ENCODE results near the gene PLAGL2. TPM values are rescaled to one million over a fixed set of nuclear protein-coding genes. Genes with fewer than 3 reads are reported as not detected.

Gene PLAGL2
- total and polyA plus RNA-seq, 10 donors, result 2.2 to 16.6 (median 12.1) TPM

GRCh38 chr20:32189691-32190615 lies 17.6 kb downstream of the PLAGL2 start:
- WGBS, 5 donors, result 7 to 23% (median 10%) methylated on average over 25 to 88 of the region's 88 CpGs
- peaks cover 7 to 61% (median 43%) of the 10 kb centered on the region in 6 donors for H3K4me1 ChIP-seq

GRCh38 chr20:32189123-32189410 lies 18.5 kb downstream of the PLAGL2 start:
- intact Hi-C loops (cut with DNase I; ENCODE audit: low total_unique reads), result no loop called here
- no peaks in the 10 kb centered on the region for H3K9me3 ChIP-seq
- peaks cover 7 to 59% (median 41%) of the 10 kb centered on the region in 6 donors for H3K4me1 ChIP-seq
- no peak for TF ChIP-seq POLR2A (IDR thresholded peaks at IDR 0.05)
- TF ChIP-seq POLR2AphosphoS5 (IDR thresholded peaks at IDR 0.05), result no peak
- TF ChIP-seq, protein P1, sequence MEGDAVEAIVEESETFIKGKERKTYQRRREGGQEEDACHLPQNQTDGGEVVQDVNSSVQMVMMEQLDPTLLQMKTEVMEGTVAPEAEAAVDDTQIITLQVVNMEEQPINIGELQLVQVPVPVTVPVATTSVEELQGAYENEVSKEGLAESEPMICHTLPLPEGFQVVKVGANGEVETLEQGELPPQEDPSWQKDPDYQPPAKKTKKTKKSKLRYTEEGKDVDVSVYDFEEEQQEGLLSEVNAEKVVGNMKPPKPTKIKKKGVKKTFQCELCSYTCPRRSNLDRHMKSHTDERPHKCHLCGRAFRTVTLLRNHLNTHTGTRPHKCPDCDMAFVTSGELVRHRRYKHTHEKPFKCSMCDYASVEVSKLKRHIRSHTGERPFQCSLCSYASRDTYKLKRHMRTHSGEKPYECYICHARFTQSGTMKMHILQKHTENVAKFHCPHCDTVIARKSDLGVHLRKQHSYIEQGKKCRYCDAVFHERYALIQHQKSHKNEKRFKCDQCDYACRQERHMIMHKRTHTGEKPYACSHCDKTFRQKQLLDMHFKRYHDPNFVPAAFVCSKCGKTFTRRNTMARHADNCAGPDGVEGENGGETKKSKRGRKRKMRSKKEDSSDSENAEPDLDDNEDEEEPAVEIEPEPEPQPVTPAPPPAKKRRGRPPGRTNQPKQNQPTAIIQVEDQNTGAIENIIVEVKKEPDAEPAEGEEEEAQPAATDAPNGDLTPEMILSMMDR (IDR thresholded peaks at IDR 0.05 in 8 of 11, conservative IDR thresholded peaks at IDR 0.05 in 3 of 11), result no peak
- H3K36me3 ChIP-seq, result peaks cover 0 to 25% (median 1%) of the 10 kb centered on the region in 6 donors
- H3K27me3 ChIP-seq (replicated peaks in 1 of 7), result peaks cover 0 to 7% (median 0%) of the 10 kb centered on the region in 7 donors
- WGBS, 5 donors, result 93 to 98% (median 95%) methylated on average over 7 to 9 of the region's 9 CpGs
- no peak for DNase-seq
- H3K4me3 ChIP-seq, result peak overlapping the region in 4 of 8 donors; percentile 45 to 78 (median 58)
- H3K27ac ChIP-seq, result no peak overlapping the region

More at GRCh38 chr20:32189691-32190615, 17.6 kb downstream of the PLAGL2 start:
- H3K27me3 ChIP-seq (replicated peaks in 1 of 7), result peaks cover 0 to 7% (median 0%) of the 10 kb centered on the region in 7 donors
- no peaks in the 10 kb centered on the region for H3K9me3 ChIP-seq
- TF ChIP-seq POLR2AphosphoS5 (IDR thresholded peaks at IDR 0.05), result peak; percentile 19 to 70 (median 49)
- TF ChIP-seq, protein P1 (IDR thresholded peaks at IDR 0.05 in 8 of 11, conservative IDR thresholded peaks at IDR 0.05 in 3 of 11), result no peak
- DNase-seq, result peak; percentile 81
- H3K36me3 ChIP-seq, result peaks cover 0 to 34% (median 6%) of the 10 kb centered on the region in 6 donors
- H3K4me3 ChIP-seq, result peak overlapping the region; percentile 29 to 78 (median 48)
- intact Hi-C loops (cut with DNase I; ENCODE audit: low total_unique reads), result no loop called here
- peak overlapping the region; percentile 42 to 77 (median 66) for H3K27ac ChIP-seq

GRCh38 chr20:32188376-32189122 lies 19.0 kb downstream of the PLAGL2 start:
- Histone ChIP-seq H3K27me3 (replicated peaks in 1 of 7) (peaks cover 0 to 7% (median 0%) of the 10 kb centered on the region in 7 donors), H3K27ac (no peak overlapping the region), H3K9me3 (no peaks in the 10 kb centered on the region), H3K4me1 (peaks cover 7 to 54% (median 39%) of the 10 kb centered on the region in 6 donors), H3K36me3 (peaks cover 0 to 20% (median 0%) of the 10 kb centered on the region in 6 donors), H3K4me3 (peak overlapping the region in 2 of 8 donors; percentile 5 to 45)
- DNase-seq, result no peak
- WGBS, 5 donors, result 95 to 98% (median 96%) methylated on average over 7 to 17 of the region's 17 CpGs
- no peak for TF ChIP-seq POLR2A (IDR thresholded peaks at IDR 0.05)
- TF ChIP-seq, protein P1 (IDR thresholded peaks at IDR 0.05 in 8 of 11, conservative IDR thresholded peaks at IDR 0.05 in 3 of 11), result no peak
- TF ChIP-seq POLR2AphosphoS5 (IDR thresholded peaks at IDR 0.05), result no peak
- intact Hi-C loops (cut with DNase I; ENCODE audit: low total_unique reads), result no loop called here
